ENCODE data around the gene GMDS.

- no peak for TF ChIP-seq CTCF (IDR thresholded peaks at IDR 0.05)
- TF ChIP-seq POLR2A (IDR thresholded peaks at IDR 0.05): no peak
These were observed 587.6 kb downstream of the GMDS start for GRCh38 chr6:1657771-1658165.

Measured in heart left ventricle (tissue), 13 donors.